Measurements from ENCODE around the gene EGLN2.

- TF ChIP-seq MAX (IDR thresholded peaks at IDR 0.05; ENCODE audit: insufficient read depth, insufficient read length) (no peak), CTCF (IDR thresholded peaks at IDR 0.05; ENCODE audit: extremely low read depth in 1 of 2, insufficient read depth in 1 of 2, low read depth in 1 of 2, low read length in 2 of 2) (no peak), POLR2A (IDR thresholded peaks at IDR 0.05; ENCODE audit: low read depth, low read length) (no peak), EZH2 (IDR thresholded peaks at IDR 0.05; ENCODE audit: borderline replicate concordance, low read depth, low read length, severe bottlenecking) (no peak), POLR2AphosphoS5 (IDR thresholded peaks at IDR 0.05; ENCODE audit: insufficient read depth, low read depth, low read length) (no peak), MYC (IDR thresholded peaks at IDR 0.05; ENCODE audit: low read depth, low read length) (no peak), GATA2 (IDR thresholded peaks at IDR 0.05; ENCODE audit: insufficient read depth, insufficient read length, low read depth, low read length) (no peak), FOS (IDR thresholded peaks at IDR 0.05; ENCODE audit: borderline replicate concordance, insufficient read depth, low read length) (no peak), JUN (IDR thresholded peaks at IDR 0.05; ENCODE audit: borderline replicate concordance, insufficient read depth, insufficient read length, low read depth) (no peak)
These were observed 16.2 kb downstream of the EGLN2 start for GRCh38 chr19:40815223-40815622.

Data from endothelial cell of umbilical vein (primary cell).